WTC11 (cell line): ENCODE results near the gene LINC00237. TPM values are rescaled to one million over a fixed set of nuclear protein-coding genes. Genes with fewer than 3 reads are reported as not detected.

ENCODE experiments used
- ATAC-seq: fragments of 200-7000 bp; cut with Tn5 transposase; 2 replicates; pipeline ENCODE4 v1.10.0; 2021; ENCODE audit warnings: mild to moderate bottlenecking, moderate library complexity
- CTCF ChIA-PET: fragments of 300-600 bp; sonication (Branson Sonifier 250); formaldehyde crosslinking; loops from one replicate; lab custom pipeline; 2021; ENCODE audit warnings: antibody characterized with exemption; lab: Charles Lee
- POLR2A ChIA-PET: fragments of 350-600 bp; sonication (Branson Sonifier 250); formaldehyde crosslinking; loops from one replicate; lab custom pipeline; 2021; ENCODE audit warnings: antibody characterized with exemption; lab: Charles Lee
- DNase-seq: peaks from one replicate; pipeline ENCODE4 v3.0.0; 2021; ENCODE audit warnings: low spot score
- H3K27ac Mint-ChIP-seq: 2 replicates; pipeline ENCODE4 v1.8.0; 2021; ENCODE audit warnings: mixed read lengths
- H3K27me3 Mint-ChIP-seq: 2 replicates; pipeline ENCODE4 v1.8.0; 2021; ENCODE audit warnings: low read depth, mild to moderate bottlenecking, moderate library complexity, mixed read lengths
- H3K36me3 Mint-ChIP-seq: 2 replicates; pipeline ENCODE4 v1.8.0; 2021; ENCODE audit warnings: mixed read lengths
- H3K4me1 Mint-ChIP-seq: 2 replicates; pipeline ENCODE4 v1.8.0; 2022; ENCODE audit warnings: mixed read lengths
- H3K4me3 Mint-ChIP-seq: 2 replicates; pipeline ENCODE4 v1.8.0; 2021; ENCODE audit warnings: mild to moderate bottlenecking, moderate library complexity, mixed read lengths
- H3K9me3 Mint-ChIP-seq: 2 replicates; pipeline ENCODE4 v1.8.0; 2021; ENCODE audit warnings: mixed read lengths
- ATF1 ChIP-seq: sonication (generic); formaldehyde crosslinking; IDR thresholded peaks from 2 replicates; pipeline ENCODE4 v1.8.1; 2023; ENCODE audit warnings: mild to moderate bottlenecking, moderate library complexity, missing genetic modification reagents
- CREB1 ChIP-seq: sonication (generic); formaldehyde crosslinking; IDR thresholded peaks from 2 replicates; pipeline ENCODE4 v1.8.0; 2023; ENCODE audit warnings: mild to moderate bottlenecking, missing genetic modification reagents
- EMX1 ChIP-seq: fragments of 250-450 bp; sonication (Bioruptor Pico); IDR thresholded peaks from 2 replicates; pipeline ENCODE4 v1.8.0; 2021; ENCODE audit warnings: mild to moderate bottlenecking
- FOXK1 ChIP-seq: sonication (generic); formaldehyde crosslinking; IDR thresholded peaks from 2 replicates; pipeline ENCODE4 v1.8.0; 2022; ENCODE audit warnings: mild to moderate bottlenecking, moderate library complexity, missing genetic modification reagents
- JUN ChIP-seq: sonication (generic); formaldehyde crosslinking; IDR thresholded peaks from 2 replicates; pipeline ENCODE4 v1.8.0; 2023; ENCODE audit warnings: mild to moderate bottlenecking, missing genetic modification reagents
- NR1H2 ChIP-seq: sonication (generic); formaldehyde crosslinking; IDR thresholded peaks from 2 replicates; pipeline ENCODE4 v1.9.0; 2021; ENCODE audit warnings: mild to moderate bottlenecking, moderate library complexity, missing genetic modification reagents
- PRRX2 ChIP-seq: fragments of 250-450 bp; sonication (Bioruptor Pico); IDR thresholded peaks from 2 replicates; pipeline ENCODE4 v1.8.0; 2021; ENCODE audit warnings: mild to moderate bottlenecking
- SMAD3 ChIP-seq: sonication (generic); formaldehyde crosslinking; IDR thresholded peaks from 2 replicates; pipeline ENCODE4 v1.8.0; 2022; ENCODE audit warnings: missing genetic modification reagents, mild to moderate bottlenecking, borderline replicate concordance
- ZNF263 ChIP-seq: sonication (generic); formaldehyde crosslinking; IDR thresholded peaks from 2 replicates; pipeline ENCODE4 v1.8.1; 2022; ENCODE audit warnings: low read depth, mild to moderate bottlenecking, moderate library complexity, missing genetic modification reagents
- ZNF671 ChIP-seq: fragments of 250-450 bp; sonication (Bioruptor Pico); IDR thresholded peaks from 2 replicates; pipeline ENCODE4 v1.8.0; 2021; ENCODE audit warnings: mild to moderate bottlenecking
- total RNA-seq: library from RNA; stranded (reverse); gene quantifications from 3 replicates; pipeline ENCODE4 v1.2.3, GENCODE V29; 2021
- TF ChIP-seq, protein P1 (sequence below): sonication (generic); formaldehyde crosslinking; IDR thresholded peaks from 2 replicates; pipeline ENCODE4 v1.8.0; 2023; ENCODE audit warnings: missing genetic modification reagents
- TF ChIP-seq, protein P2 (sequence below): fragments of 250-450 bp; sonication (Bioruptor Pico); IDR thresholded peaks from 2 replicates; pipeline ENCODE4 v1.9.0; 2021; ENCODE audit warnings: moderate library complexity, mild to moderate bottlenecking, inconsistent platforms, borderline replicate concordance
- TF ChIP-seq, protein P3 (sequence below): sonication (generic); formaldehyde crosslinking; IDR thresholded peaks from 2 replicates; pipeline ENCODE4 v1.8.0; 2022; ENCODE audit warnings: missing genetic modification reagents
- TF ChIP-seq, protein P4 (sequence below): sonication (generic); formaldehyde crosslinking; IDR thresholded peaks from 2 replicates; pipeline ENCODE4 v1.8.1; 2023; ENCODE audit warnings: mild to moderate bottlenecking, missing genetic modification reagents
- TF ChIP-seq, protein P5 (sequence below): sonication (generic); formaldehyde crosslinking; IDR thresholded peaks from 2 replicates; pipeline ENCODE4 v1.8.1; 2022; ENCODE audit warnings: low read depth, mild to moderate bottlenecking, moderate library complexity, missing genetic modification reagents, borderline replicate concordance
- TF ChIP-seq, protein P6 (sequence below): sonication (generic); formaldehyde crosslinking; IDR thresholded peaks from 2 replicates; pipeline ENCODE4 v1.8.0; 2023; ENCODE audit warnings: missing genetic modification reagents, mild to moderate bottlenecking, borderline replicate concordance

Gene LINC00237
- total RNA-seq, 1 experiment from 2014 or later, result 3.1 TPM

DNA sequence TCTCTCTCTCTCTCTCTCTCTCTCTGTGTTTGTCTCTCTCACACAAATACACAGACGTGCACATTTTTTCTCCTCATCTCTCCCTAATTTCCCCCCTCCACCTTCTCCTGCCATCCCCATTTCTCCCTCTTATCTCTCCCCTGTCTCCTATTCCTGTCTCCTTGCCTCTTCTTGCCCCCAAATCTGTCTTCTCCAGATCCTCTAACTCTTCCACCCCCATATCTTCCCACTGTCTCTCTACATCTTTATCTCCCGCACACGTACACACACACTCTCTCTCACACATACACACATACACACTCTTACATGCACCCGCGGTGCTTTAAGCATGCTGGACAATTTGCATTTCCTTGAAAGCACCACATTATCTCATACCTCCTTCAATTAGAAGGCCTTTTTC is 35.7 kb upstream of the LINC00237 start (continued):
- TF ChIP-seq, protein P1, sequence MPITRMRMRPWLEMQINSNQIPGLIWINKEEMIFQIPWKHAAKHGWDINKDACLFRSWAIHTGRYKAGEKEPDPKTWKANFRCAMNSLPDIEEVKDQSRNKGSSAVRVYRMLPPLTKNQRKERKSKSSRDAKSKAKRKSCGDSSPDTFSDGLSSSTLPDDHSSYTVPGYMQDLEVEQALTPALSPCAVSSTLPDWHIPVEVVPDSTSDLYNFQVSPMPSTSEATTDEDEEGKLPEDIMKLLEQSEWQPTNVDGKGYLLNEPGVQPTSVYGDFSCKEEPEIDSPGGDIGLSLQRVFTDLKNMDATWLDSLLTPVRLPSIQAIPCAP (CRISPR knock-in tag), result no peak
- TF ChIP-seq, protein P2, sequence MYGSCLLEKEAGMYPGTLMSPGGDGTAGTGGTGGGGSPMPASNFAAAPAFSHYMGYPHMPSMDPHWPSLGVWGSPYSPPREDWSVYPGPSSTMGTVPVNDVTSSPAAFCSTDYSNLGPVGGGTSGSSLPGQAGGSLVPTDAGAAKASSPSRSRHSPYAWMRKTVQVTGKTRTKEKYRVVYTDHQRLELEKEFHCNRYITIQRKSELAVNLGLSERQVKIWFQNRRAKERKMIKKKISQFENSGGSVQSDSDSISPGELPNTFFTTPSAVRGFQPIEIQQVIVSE (CRISPR knock-in tag), result no peak
- TF ChIP-seq ZNF671 (CRISPR knock-in tag) (no peak), ATF1 (CRISPR knock-in tag) (no peak), PRRX2 (CRISPR knock-in tag) (no peak), CREB1 (CRISPR knock-in tag) (no peak)
- TF ChIP-seq, protein P3, sequence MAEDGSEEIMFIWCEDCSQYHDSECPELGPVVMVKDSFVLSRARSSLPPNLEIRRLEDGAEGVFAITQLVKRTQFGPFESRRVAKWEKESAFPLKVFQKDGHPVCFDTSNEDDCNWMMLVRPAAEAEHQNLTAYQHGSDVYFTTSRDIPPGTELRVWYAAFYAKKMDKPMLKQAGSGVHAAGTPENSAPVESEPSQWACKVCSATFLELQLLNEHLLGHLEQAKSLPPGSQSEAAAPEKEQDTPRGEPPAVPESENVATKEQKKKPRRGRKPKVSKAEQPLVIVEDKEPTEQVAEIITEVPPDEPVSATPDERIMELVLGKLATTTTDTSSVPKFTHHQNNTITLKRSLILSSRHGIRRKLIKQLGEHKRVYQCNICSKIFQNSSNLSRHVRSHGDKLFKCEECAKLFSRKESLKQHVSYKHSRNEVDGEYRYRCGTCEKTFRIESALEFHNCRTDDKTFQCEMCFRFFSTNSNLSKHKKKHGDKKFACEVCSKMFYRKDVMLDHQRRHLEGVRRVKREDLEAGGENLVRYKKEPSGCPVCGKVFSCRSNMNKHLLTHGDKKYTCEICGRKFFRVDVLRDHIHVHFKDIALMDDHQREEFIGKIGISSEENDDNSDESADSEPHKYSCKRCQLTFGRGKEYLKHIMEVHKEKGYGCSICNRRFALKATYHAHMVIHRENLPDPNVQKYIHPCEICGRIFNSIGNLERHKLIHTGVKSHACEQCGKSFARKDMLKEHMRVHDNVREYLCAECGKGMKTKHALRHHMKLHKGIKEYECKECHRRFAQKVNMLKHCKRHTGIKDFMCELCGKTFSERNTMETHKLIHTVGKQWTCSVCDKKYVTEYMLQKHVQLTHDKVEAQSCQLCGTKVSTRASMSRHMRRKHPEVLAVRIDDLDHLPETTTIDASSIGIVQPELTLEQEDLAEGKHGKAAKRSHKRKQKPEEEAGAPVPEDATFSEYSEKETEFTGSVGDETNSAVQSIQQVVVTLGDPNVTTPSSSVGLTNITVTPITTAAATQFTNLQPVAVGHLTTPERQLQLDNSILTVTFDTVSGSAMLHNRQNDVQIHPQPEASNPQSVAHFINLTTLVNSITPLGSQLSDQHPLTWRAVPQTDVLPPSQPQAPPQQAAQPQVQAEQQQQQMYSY, result no peak

DNA sequence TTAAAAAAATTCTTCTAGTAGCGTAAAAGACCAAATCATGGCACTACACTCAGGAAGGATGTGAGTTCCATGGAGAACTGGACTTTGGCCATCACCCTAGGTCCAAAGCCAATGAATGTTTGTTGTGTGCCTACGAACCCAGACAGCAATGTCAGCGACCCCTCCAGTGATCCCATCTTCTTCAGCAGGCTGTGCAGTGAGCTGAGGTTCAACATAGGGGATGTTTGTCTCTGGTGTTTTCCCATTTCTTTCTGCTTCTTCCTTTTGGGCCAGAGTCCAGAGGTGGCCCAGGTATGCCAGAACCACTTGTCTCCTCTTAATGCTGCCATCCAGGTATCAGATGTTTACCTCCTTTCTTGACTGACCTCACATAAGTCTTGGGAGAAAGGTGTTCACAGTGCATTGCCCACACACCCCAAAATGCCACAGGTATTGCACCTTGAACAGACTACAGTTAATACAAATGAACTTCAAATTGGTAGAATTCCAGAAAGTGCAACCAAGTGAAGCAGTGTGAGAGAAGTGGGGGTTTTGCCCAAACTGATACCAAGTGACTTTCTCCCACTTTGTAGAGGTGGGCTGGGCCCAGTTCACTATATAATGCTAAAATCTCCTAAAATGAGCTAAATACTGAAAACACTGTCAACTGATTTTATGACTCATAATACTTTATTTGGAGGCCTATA is 33.9 kb upstream of the LINC00237 start:
- no peak for TF ChIP-seq NR1H2 (CRISPR knock-in tag)
- TF ChIP-seq, protein P4, sequence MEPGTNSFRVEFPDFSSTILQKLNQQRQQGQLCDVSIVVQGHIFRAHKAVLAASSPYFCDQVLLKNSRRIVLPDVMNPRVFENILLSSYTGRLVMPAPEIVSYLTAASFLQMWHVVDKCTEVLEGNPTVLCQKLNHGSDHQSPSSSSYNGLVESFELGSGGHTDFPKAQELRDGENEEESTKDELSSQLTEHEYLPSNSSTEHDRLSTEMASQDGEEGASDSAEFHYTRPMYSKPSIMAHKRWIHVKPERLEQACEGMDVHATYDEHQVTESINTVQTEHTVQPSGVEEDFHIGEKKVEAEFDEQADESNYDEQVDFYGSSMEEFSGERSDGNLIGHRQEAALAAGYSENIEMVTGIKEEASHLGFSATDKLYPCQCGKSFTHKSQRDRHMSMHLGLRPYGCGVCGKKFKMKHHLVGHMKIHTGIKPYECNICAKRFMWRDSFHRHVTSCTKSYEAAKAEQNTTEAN, result no peak
- no peak for TF ChIP-seq ZNF263 (CRISPR knock-in tag)
- TF ChIP-seq, protein P5, sequence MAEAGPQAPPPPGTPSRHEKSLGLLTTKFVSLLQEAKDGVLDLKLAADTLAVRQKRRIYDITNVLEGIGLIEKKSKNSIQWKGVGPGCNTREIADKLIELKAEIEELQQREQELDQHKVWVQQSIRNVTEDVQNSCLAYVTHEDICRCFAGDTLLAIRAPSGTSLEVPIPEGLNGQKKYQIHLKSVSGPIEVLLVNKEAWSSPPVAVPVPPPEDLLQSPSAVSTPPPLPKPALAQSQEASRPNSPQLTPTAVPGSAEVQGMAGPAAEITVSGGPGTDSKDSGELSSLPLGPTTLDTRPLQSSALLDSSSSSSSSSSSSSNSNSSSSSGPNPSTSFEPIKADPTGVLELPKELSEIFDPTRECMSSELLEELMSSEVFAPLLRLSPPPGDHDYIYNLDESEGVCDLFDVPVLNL (CRISPR knock-in tag), result no peak
- no peak for TF ChIP-seq JUN (CRISPR knock-in tag)
- no peak for TF ChIP-seq FOXK1 (CRISPR knock-in tag)
- TF ChIP-seq EMX1 (CRISPR knock-in tag), result no peak
- no peak for TF ChIP-seq SMAD3 (CRISPR knock-in tag)
- TF ChIP-seq, protein P6, sequence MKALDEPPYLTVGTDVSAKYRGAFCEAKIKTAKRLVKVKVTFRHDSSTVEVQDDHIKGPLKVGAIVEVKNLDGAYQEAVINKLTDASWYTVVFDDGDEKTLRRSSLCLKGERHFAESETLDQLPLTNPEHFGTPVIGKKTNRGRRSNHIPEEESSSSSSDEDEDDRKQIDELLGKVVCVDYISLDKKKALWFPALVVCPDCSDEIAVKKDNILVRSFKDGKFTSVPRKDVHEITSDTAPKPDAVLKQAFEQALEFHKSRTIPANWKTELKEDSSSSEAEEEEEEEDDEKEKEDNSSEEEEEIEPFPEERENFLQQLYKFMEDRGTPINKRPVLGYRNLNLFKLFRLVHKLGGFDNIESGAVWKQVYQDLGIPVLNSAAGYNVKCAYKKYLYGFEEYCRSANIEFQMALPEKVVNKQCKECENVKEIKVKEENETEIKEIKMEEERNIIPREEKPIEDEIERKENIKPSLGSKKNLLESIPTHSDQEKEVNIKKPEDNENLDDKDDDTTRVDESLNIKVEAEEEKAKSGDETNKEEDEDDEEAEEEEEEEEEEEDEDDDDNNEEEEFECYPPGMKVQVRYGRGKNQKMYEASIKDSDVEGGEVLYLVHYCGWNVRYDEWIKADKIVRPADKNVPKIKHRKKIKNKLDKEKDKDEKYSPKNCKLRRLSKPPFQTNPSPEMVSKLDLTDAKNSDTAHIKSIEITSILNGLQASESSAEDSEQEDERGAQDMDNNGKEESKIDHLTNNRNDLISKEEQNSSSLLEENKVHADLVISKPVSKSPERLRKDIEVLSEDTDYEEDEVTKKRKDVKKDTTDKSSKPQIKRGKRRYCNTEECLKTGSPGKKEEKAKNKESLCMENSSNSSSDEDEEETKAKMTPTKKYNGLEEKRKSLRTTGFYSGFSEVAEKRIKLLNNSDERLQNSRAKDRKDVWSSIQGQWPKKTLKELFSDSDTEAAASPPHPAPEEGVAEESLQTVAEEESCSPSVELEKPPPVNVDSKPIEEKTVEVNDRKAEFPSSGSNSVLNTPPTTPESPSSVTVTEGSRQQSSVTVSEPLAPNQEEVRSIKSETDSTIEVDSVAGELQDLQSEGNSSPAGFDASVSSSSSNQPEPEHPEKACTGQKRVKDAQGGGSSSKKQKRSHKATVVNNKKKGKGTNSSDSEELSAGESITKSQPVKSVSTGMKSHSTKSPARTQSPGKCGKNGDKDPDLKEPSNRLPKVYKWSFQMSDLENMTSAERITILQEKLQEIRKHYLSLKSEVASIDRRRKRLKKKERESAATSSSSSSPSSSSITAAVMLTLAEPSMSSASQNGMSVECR (CRISPR knock-in tag), result no peak

More for the DNA sequence above, 33.9 kb upstream of the LINC00237 start:
- Mint-ChIP-seq H3K27ac (no peak overlapping the region), H3K36me3 (peaks cover 16% of the 10 kb centered on the region), H3K4me1 (peaks cover 11% of the 10 kb centered on the region), H3K4me3 (no peak overlapping the region), H3K9me3 (no peaks in the 10 kb centered on the region), H3K27me3 (no peaks in the 10 kb centered on the region)
- ChIA-PET CTCF (no interaction called here), POLR2A (no interaction called here)
- DNase-seq (no peak), ATAC-seq (no peak)
